DMS53 treated with DMSO at 0.1 percent for 48 hours (cell line): ENCODE measurements around the gene PAPOLB.

Source experiments
- DNase-seq: peaks from one replicate; lab custom pipeline; 2025; ENCODE audit not compliant: unreplicated experiment; lab: John Stamatoyannopoulos, UW

The PAPOLB gene

DNA sequence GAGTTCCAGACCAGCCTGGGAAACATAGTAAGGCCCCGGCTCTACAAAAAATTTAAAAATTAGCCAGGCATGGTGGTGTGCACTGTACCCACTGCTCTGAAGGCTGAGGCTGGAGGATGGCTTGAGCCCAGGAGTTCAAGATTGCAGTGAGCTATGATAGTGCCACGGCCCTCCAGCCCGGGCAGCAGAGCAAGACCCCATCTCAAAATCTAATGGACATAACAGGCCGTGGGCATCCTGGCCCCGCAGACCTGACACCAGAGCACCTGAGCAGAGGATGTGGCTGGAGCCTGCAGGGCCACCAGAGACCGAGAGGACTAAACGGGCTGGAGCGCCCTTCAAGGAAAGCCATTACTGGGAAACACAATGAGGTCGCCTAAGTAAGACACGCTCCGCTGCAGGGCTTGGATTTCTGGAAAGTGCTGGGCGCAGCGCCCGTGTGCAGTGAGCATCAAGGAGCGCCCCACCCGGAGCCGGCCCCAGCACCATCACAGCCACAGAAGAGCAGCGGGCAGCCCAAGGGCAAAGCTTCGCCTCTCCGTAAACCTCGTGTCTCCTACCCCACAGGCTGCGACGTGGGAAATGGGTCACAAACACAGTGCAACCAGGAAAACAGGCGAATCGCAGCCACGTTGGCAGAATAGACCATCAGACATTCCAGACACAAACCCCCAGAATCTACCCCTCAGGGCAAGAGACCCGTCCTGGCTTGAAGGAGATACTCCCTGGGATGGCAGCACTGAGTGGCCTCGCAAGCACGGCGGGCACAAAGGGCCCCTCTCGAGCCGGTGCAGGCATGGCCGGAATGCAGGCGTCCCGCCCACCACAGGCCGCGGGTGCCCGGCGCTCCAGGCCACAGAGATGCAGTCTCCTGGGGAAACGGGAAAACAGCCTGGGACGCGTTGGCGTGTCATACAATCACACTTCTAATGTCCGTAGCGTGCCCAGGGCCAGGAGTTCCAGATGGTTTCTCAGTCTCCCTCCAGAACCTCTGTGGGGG lies 16.8 kb upstream of the PAPOLB start:
- no peak for DNase-seq

DNA sequence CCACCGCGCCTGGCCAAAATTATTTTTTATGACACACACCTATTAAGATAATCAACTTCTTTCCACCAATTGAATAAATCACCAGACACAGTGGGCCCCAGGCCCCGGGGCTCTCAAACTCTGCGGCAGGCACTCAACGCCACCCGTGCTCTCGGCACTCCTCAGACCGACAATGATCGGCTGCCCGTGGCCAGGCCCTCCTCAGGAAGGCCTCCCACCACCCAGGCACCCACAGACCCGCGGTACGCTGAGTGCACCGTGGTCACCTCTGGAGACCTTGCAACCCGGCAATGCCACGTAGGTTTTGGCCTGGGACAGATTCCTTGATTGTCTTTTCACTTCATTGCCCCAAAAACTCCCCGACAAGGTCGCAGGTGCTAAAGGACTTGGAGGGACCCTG lies 14.8 kb upstream of the PAPOLB start:
- no peak for DNase-seq

DNA sequence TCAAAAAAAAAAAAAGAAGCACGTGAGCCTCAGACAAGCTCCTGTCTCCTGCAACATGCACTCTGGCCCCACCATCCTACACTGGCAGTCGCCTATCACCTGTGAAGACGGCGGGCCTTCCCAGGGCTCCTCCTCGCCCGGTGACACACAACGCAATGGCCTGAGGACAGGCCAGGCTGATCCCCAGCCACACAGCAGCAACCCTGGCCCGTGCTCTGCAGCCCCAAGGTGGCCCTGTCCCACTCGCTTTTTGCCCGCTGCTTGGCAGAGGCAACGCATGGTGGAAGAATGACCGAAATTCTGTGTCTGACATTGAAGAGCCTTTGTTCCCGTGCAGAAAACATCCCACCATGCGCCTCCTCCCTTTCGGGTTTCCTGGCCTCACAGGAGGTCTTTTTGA lies 13.6 kb upstream of the PAPOLB start:
- DNase-seq: no peak

DNA sequence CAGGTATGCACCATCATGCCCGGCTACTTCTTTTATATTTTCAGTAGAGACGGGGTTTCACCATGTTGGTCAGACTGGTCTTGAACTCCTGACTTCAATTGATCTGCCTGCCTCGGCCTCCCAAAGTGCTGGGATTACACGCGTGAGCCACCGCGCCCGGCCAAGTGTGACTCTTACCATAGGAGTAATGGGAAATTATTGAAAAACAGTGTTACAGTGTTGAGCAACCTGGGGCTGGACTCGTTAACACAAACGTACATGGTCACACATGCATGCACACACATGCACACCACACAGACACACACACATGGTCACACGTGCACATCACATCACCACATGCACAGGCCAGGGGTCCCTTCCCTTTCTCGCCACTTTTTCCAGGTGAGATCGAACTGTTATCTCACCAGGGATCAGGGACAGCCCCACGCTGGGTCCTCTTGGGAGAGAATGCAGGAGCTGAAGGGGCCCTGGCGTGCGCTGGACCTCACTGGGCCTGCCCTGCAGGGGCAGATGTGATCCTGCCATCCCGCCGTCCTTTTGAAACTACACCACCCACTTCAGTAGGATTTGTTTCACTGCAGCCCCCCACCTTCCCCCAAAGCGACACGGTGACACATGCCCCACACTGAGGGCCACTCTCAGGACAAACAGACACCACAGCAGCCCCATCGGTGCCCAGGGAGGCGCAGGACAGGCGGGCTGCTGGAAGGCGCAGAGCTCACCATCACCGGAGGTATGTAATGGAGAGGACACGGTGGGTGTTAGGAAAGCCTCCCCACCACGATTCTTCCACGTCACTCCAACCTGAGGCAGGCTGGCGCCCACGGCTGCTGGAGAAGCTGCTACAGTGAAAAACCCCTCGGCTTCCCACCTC lies 11.5 kb upstream of the PAPOLB start:
- DNase-seq: no peak

DNA sequence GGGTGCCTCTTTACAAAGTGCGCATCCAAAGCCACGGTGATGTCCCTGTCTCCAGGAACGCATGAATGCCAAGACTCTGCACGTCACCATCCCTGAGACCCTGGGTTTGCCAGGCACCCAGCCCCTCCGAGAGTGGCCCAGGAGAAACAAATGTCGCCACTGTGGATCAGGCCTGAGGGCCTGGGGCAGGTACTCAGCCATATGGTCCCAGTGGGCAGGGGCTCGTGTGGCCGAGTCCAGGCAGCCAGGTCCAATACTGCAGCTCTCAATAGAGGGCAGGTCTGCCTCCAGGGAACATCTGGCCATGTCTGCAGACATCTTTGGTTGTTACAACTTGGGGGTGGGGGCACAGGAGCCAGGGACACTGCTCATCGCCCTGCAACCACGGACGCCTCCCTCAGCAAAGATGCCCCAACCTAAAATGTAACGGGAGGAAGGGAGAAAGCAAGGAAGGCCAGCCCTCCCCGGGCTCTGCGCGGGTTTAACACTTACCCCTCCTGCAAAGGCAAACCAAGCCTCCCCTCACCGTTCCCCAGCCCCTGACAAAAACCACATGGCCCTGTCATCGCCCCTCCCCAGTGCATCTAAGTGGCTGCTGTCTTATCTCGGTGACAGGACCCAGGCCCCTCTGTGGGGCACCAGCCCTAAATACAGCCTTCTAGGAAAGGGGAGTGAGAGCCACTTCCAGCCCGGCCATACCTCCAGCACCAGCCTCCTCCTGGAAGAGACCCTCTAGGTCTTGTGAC lies 10.3 kb upstream of the PAPOLB start:
- DNase-seq: no peak

DNA sequence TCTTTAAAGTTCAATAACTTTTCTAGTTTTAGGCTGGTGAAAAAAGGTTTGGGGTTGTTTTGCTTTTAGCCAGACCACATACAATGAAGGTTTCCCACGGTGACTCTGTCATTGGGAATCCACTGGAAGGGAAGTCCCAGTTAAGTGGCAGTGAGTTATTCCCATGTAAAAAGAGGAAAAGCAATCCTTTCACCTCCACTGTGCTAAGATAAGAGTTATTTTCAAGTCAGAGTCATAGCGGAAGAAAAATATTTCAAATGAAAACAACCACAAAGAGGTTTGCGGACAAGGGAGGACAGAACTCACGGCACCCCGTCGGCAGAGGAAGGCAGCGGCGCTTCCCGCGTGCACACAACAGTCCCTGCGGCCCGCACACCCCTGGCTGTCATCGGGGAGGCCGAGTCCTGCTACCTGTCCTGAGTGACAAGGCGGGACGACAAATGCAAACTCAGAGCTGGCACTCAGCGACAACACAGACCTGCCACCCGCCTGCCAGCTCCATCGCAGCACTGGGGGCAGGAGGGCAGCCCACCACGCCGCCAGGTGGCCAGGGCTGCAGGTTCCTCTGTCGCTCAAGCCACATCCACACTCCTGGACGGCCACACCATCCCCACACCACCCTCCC lies 9.3 kb upstream of the PAPOLB start:
- DNase-seq: no peak

DNA sequence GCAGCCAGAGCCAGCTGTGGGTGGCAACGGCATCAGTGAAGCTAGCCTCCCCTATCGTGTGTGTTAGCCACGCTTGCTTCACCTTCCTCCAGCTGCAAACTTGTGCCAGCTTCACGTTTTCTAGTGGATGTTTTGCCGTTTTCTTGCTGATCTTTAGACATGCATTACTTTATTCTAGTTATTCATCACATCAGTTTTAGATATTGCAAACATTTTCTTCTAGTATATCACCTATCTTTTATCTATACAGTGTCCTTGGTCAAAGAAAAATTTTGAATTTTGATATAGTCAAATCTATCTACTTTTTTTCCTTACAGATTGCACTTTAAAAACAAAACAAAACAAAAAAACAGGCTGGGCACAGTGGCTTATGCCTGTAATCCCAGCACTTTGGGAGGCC lies 6.7 kb upstream of the PAPOLB start:
- DNase-seq: no peak

DNA sequence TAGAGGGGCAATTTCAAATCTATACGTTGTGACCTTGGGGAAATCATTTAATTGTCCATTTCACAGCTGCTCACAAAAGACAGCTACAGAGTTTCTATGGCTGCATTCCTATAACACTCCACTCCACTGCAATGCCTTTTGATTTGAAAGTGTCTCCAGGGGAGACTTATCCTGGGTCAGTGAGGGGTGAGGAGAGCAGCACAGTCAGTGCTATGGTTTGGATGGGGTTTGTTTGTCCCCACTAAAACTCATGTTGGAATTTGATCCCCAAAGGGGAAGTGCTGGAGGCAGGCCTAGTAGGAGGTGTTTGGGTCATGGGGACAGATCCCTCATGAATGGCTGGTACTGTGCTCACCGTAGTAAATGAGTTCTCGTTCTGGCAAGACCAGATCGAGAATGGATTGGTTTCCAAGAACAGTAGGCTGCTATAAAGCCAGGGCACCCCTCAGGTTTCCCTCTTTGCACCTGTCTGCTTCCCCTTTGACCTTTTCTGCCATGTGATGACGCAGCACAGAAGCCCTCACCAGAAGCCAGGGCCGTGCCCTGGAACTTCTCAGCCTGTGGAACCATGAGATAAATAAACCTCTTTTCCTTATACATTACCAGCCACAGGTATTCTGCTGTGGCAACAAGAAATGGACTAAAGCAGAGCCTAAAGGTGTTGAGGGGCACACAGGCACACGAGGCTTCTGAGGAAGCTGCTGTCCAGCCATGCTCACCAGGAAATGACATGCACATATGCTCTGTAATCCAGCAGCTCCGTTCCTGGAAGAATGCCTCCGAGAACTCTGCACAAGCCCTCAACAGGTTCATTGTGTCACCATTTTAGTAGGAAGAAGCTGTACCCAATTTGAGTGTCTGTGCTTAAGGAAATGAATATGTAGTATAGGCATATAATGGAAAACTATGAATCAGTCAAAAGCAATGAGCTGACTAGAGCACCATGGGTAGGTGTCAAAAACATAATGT lies 5.0 kb upstream of the PAPOLB start:
- DNase-seq: no peak

DNA sequence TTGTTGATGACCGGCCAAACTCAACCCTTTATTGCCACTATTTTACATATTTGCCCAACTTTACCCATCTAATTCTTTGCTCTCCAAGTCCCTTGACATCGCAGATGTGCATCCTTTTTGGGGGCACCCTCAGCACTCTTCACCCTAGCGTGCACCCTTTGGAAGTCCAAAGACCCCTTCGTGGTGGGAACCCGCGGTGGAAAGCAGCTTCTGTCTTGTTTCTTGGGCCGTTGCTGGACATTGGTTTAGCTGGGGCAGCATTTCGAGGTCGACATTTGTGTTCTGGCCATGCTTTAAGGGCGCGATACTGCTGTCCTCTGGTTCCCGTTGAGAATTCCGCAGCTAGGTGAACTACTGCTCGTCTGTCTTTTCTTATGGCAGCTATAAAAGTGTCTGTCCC lies 326 bp upstream of the PAPOLB start:
- no peak for DNase-seq

DNA sequence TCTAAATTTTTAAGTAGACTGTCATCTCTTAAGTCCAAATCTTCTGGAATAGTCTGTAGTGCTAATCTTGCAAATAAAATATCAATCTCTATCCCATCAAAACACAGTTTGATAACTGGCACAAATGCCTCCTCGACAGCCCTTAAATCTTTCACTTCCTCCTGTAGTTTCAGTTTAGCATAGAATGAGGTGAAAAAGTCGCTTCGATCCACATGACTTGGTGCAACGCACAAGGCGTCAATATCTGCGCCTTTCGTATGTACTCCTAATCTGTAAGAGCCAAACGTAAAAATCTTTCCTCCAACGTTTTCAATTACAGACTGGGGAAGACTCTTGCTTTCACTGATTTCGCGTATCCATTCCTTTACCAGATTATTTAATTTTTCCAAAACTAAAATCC lies 603 bp downstream of the PAPOLB start:
- DNase-seq: no peak

DNA sequence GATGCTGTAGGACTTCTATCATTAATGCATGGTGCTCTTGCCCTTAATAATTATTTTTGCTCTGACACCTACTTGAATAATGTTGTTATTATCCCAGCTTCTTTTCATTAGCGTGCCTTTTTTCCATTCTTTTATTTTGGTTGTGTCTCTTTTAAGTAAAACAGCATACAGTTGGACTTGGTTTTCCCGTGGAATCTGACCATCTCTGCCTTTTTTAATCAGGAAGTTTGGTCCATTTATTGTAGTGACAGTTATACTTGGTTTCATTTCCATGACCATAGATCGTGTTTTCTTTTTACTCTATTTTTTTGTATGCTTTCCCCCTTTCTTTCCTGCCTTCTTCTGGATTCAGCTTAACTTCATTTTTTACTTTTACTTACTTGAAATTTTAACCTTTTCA lies 4.6 kb downstream of the PAPOLB start:
- no peak for DNase-seq

DNA sequence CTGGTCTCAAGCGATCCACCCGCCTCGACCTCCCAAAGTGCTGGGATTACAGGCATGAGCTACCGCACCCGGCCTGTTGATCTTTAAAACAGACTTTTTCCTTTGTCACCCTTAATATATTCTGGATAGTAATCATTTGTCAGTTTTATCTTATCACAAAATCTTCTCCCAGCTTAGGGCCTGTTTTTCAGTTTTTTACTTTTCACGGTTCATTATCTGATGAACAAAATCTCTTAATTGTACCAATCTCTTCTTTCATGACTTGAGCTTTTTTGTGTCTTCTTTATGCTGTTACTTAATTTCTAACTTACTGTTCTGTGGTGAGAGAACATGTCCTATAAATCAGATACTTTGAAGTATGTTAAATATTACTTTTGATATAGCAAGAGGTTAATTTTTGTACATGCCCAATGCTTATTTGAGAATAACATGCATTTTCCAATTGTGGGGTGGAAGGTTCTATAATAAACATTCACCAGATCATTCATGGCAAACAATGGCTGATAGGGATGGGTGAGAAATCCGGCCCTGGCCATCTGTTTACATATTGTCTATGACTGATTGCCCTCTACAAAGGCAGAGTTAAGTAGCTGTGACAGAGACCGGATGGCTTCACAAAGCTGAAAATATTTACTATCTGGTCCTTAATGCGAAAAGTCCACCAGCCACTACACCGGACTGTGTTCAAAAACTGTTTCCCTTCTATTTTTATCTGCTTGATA lies 5.3 kb downstream of the PAPOLB start:
- peak; percentile 91 for DNase-seq

DNA sequence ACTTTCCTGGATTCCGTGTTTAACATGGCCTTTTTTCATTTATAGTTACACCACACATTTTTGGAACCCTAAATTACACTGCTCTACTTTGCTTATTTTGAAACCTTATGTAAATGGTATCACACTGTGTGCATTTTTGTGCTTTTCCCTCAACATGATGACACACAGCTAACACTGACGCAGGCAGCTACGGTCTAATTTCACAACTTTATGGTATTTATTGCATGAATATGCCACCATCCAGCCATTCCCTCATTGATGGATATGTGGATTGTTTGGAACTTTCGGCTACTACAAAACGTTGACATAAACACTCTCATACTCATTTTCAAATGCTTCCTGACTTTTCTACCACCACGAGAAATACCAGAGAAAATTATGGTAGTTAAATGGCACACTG lies 6.9 kb downstream of the PAPOLB start:
- no peak for DNase-seq

DNA sequence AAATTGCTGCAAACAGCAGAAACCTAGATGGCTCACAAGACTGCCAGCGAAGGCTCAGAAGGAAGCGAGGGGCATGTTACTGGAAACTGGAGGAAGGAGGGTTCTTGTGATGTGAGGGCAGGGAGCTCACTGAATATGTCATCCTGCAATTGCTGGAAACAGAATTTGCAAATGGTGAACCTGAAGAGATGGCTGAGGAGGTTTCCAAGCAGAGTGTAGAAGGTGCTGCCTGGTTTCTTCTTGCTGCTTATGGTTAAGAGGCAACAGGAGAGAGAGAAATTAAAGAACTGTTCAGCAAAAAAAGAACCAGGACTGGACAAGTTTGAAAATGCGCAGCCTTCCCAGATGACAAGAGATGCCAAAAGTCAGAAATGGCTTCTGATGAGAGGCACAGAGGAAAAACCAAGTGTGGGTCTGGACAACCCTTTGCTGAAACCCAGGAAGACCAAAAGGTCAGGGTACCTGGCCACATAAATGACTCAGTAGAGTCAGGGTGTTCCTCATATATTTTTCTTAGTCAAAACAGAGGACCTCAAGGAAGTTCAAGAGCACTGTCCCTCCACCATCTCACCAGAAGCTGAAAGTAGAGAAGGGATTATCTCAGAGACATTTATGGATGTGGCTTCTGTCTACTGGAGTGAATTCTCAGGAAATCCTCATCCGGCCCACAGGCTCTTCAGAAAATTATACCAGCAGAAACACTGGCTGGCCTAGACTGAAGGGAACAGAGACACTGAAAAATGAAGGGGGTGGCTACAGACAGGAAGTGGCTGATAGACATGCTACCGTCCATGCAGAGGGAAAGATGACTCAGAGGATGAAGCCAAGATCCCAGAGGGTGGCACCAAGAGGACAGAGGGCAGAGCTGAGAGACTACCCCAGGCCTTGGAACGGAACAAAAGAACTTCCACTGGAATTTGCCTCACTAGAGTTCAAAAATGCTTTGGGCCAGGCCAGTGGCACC lies 10.1 kb downstream of the PAPOLB start:
- peak; percentile 13 for DNase-seq

DNA sequence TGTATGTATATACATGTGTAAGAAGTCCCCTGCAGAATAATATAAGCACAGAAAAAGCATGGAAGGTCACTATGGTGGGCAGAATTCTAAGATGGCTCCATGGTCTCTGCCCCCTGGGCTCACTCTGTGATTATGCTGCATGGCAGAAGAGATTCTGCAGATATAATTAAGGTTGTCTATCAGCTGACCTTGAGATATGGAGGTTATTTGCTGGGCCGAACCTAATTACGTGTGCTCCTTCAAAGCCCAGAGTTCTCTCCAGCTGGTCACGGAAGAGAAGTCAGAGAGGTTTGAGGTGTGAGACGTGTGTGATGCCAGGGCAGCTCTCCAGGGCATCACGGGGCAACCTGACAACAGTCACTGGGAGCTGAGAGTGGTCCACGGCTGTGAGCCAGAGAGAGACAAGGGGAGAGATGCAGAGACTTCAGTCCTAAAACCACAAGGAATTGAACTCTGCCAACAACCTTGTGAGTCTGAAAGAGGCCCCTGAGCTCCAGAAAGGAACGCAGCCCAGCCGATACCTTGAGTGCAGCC lies 11.5 kb downstream of the PAPOLB start:
- no peak for DNase-seq

DNA sequence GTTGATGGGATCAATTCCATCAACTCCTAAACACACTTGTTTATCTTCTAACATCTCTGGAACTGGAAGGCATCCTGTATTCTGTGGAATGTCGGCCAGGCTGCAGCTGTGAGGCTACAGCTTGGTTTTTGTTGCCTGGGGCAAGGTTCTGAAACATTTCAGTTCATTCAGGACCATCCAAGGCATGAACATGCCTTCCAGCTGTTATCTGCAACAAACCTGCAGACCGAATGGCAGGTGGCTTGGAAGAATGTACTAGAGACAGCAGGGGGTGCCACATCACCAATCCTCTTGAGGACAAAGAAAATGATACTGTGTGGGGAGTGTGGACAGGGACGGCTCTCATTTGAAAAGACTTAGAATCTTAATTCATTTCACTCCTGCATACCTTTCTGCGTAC lies 12.4 kb downstream of the PAPOLB start:
- DNase-seq: peak; percentile 61

DNA sequence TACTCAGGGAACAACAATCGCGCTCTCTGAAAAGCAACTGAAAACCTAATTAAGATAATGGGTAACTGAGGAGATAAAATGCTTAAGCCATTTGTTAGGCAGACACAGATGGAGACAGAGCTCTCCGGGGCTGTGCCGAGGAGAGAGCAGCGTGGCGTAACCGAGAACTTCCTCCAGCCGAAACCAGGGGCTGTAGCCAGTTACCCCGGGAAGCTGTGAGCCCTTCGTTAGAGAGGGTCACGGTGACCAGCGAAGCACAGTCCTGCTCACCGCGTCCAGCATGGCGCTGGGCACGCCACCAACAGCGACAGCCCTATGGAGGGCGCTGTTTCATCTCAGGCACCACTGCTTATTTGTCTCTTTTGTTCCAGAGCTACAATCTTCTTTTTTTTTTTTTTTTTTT lies 16.1 kb downstream of the PAPOLB start:
- DNase-seq: no peak
